Sigmoid colon (tissue), 4 donors: Measurements from ENCODE around the gene ARHGEF11.

Experiments
- EP300 ChIP-seq, 4 donors: sonication (generic); formaldehyde crosslinking; IDR thresholded peaks; one replicate each; pipeline ENCODE4 v1.6.1; 2017; ENCODE audit warnings: antibody characterized with exemption in 4 of 4
- POLR2A ChIP-seq, 2 donors: fragments of 450-650 bp; IDR thresholded peaks; one replicate each; pipeline ENCODE4 v1.6.1; 2016; ENCODE audit warnings: antibody characterized with exemption in 2 of 2, mild to moderate bottlenecking in 2 of 2, moderate library complexity in 2 of 2

- TF ChIP-seq EP300 (IDR thresholded peaks at IDR 0.05) (no peak), POLR2A (IDR thresholded peaks at IDR 0.05) (no peak)
Measured at GRCh38 chr1:156912310-156912709, 133.2 kb downstream of the ARHGEF11 start.
